BJ (cell line): ENCODE measurements around the gene LRP1-AS. TPM values are rescaled to one million over a fixed set of nuclear protein-coding genes. Genes with fewer than 3 reads are reported as not detected.

Experiments
- CTCF ChIA-PET: fragments of 350-600 bp; formaldehyde crosslinking; extraction: SDS; loops from one replicate; lab custom pipeline; 2021; ENCODE audit warnings: antibody characterized with exemption, inconsistent platforms; lab: Yijun Ruan, JAX
- POLR2A ChIA-PET: fragments of 300-600 bp; sonication (Branson Sonifier 250); formaldehyde crosslinking; extraction: SDS; loops from one replicate; lab custom pipeline; 2021; ENCODE audit warnings: antibody characterized with exemption; lab: Charles Lee
- DNase-seq: peaks from one replicate; pipeline ENCODE4 v3.0.0-alpha.2; 2011; ENCODE audit warnings: low read depth
- H3K27me3 ChIP-seq: 2 replicates; pipeline ENCODE4 v1.6.0; 2011; ENCODE audit warnings: low read length; ENCODE audit not compliant: control insufficient read depth, insufficient read depth
- H3K36me3 ChIP-seq: 2 replicates; pipeline ENCODE4 v1.5.1; 2011; ENCODE audit warnings: low read length; ENCODE audit not compliant: control insufficient read depth, insufficient read depth
- H3K4me3 ChIP-seq: 2 replicates; pipeline ENCODE4 v1.5.1; 2011; ENCODE audit warnings: low read depth, mild to moderate bottlenecking, control low read depth, low read length
- CTCF ChIP-seq: IDR thresholded peaks from 2 replicates; pipeline ENCODE4 v1.5.1; 2011; ENCODE audit warnings: low read depth, mild to moderate bottlenecking, control low read depth, inconsistent platforms, low read length, moderate library complexity; ENCODE audit not compliant: insufficient read depth
- polyA plus RNA-seq: library from polyadenylated mRNA; depleted of rRNA; stranded (reverse); fragments of >200 nt; gene quantifications from 2 replicates; pipeline ENCODE4 v1.2.3, GENCODE V29; 2011

The LRP1-AS gene
- polyA plus RNA-seq, 1 experiment = not detected

- POLR2A ChIA-PET = interaction anchor here (0.7 kb wide), 1 partner anchor 40 kb away, joined by 9 read pairs; no protein-coding TSS in a partner anchor
- no peak overlapping the region for H3K4me3 ChIP-seq
- CTCF ChIA-PET = interaction anchor here (0.9 to 5.0 kb wide), 7 partner anchors 20 to 38 kb away, joined by 3 to 23 read pairs (median 12); no protein-coding TSS in a partner anchor
- H3K36me3 ChIP-seq = peaks cover 40% of the 10 kb centered on the region
- no peak for DNase-seq
- no peak for TF ChIP-seq CTCF
- H3K27me3 ChIP-seq = no peaks in the 10 kb centered on the region
These were observed 3.1 kb upstream of the LRP1-AS start for GRCh38 chr12:57150400-57151000.

- Histone ChIP-seq H3K27me3 (no peaks in the 10 kb centered on the region), H3K4me3 (no peak overlapping the region), H3K36me3 (peaks cover 43% of the 10 kb centered on the region)
- DNase-seq = no peak
- TF ChIP-seq CTCF = no peak
- ChIA-PET POLR2A (interaction anchor here (0.9 to 1.5 kb wide), 3 partner anchors 16 to 21 kb away, joined by 3 to 13 read pairs (median 6); partner anchors contain the start of gene LRP1), CTCF (interaction anchor here (0.7 to 5.0 kb wide), 13 partner anchors 9 to 1321 kb away, joined by 3 to 23 read pairs (median 4); partner anchors contain the start of genes NAB2 and STAT6)
These were observed 2.0 kb upstream of the LRP1-AS start for GRCh38 chr12:57149245-57149900.

GRCh38 chr12:57148469-57149244, 1.2 kb upstream of the LRP1-AS start:
- ChIA-PET POLR2A (interaction anchor here (0.9 to 1.5 kb wide), 3 partner anchors 16 to 21 kb away, joined by 3 to 13 read pairs (median 6); partner anchors contain the start of gene LRP1), CTCF (interaction anchor here (0.7 to 5.0 kb wide), 12 partner anchors 8 to 1322 kb away, joined by 3 to 23 read pairs (median 5); partner anchors contain the start of genes NAB2 and STAT6)
- TF ChIP-seq CTCF = no peak
- DNase-seq = no peak
- H3K36me3 ChIP-seq = peaks cover 41% of the 10 kb centered on the region
- H3K4me3 ChIP-seq = no peak overlapping the region
- no peaks in the 10 kb centered on the region for H3K27me3 ChIP-seq

- DNase-seq = no peak
- Histone ChIP-seq H3K36me3 (peaks cover 57% of the 10 kb centered on the region), H3K4me3 (no peak overlapping the region), H3K27me3 (no peaks in the 10 kb centered on the region)
- ChIA-PET CTCF (interaction anchor here (0.8 to 5.0 kb wide), 9 partner anchors 11 to 67 kb away, joined by 3 to 23 read pairs (median 6); partner anchors contain the start of genes LRP1 and STAT6), POLR2A (no interaction called here)
- no peak for TF ChIP-seq CTCF
These were observed 1.3 kb downstream of the LRP1-AS start for GRCh38 chr12:57146092-57146491.
